ENCODE measurements around the gene MYH14.

MYH14 gene

DNA sequence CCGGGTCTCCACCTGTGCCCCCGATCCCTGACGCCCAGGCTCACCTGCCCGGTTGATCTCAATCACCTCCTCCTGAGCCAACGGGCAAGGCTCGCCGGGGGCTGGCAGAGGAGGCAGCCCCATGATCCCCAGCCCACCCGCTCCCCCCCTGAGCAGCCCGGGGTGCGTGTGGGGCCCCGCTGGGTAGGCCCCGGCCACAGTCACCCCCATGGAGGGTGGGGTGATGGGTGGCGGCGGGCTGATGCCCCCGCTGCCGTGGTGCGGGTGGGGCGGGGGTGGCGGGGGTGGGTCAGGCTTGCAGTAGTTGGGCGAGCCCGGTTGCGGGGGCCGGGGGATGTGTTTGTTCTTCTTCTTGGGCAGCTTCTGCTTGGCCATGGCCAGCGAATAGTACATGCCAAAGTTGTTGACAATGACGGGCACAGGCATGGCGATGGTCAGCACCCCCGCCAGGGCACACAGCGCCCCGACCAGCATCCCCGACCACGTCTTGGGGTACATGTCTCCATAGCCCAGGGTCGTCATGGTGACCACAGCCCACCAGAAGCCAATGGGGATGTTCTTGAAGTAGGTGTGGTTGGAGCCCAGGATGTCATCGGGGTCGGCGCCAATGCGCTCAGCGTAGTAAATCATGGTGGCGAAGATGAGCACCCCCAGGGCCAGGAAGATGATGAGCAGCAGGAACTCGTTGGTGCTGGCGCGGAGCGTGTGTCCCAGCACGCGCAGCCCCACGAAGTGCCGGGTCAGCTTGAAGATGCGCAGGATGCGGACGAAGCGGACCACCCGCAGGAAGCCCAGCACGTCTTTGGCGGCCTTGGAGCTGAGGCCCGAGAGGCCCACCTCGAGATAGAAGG lies 119.7 kb downstream of the MYH14 start:
- DNase-seq: no peak

DNA sequence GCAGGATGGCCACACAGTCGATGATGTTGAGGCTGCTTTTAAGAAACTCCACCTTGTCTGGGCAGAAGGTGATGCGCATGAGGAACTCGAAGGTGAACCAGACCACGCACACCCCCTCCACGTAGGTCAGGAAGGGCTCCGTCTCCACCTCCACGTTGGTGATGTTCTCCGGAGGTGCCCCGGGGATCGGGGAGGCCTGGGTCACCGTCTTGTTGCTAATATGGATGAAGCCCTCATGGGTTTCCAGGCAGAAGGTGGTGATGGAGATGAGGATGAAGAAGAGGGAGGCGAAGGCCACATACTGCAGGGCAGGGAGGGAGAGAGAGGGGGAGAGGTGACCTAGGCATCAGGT lies 120.3 kb downstream of the MYH14 start:
- no peak for DNase-seq

DNA sequence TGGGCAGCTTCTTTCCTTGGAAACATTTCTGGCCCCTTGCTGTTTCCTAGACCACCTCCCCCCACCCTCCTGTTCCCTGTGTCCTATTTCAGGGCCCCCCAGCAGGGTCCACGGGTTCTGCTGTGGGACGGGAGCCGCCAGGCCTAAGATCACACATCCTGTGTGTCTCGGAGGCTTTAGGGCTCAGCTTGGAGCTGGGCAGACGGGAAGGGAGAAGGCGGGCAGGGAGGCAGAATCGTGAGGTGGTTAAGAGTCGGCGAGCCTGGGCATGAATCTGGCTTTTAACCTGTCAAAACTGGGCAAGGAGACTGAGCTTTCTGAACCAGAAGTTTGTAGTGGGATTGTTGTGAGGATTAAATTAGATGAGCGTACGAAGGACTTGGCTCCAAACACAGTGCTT lies 120.9 kb downstream of the MYH14 start:
- no peak for DNase-seq

DNA sequence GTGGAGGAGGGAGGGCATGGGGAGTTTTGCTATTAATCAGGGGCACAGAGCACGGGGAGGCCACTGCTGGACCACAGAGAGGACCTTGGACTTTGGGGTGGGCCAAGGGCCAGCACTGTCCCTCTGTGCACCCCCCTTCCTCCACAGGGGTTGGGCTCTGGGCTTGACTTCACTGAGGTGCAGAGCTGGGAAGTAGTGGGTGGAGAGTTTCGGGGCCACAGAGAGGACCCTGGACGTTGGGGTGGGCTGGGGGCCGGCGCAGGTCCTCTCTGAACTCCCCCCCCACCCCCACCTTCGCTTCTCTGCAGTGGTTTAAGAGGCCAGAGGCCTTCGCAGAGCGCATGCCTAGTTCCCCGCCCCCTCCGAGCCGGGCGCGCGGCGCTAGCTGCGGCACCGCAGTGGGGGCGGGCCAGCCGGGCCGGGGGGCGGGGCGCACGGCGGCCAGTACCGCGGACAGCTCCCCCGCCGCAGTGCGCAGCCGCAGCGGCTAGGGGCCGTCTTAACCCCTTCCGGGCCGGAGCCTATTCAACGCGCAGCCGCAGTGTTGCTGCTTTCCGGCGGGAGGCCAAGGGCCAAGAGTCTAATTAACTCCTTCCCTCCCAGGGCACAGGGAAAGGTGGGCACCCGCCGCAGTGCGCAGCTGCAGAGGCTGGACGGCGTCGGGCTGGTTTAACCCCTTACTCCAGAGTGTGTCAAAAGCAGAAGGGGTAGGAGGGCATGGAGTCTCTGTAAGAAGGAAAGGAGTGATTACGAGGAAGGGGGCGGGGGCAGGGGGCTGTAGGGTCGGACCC lies 122.1 kb downstream of the MYH14 start:
- peak; percentile 86 for DNase-seq

DNA sequence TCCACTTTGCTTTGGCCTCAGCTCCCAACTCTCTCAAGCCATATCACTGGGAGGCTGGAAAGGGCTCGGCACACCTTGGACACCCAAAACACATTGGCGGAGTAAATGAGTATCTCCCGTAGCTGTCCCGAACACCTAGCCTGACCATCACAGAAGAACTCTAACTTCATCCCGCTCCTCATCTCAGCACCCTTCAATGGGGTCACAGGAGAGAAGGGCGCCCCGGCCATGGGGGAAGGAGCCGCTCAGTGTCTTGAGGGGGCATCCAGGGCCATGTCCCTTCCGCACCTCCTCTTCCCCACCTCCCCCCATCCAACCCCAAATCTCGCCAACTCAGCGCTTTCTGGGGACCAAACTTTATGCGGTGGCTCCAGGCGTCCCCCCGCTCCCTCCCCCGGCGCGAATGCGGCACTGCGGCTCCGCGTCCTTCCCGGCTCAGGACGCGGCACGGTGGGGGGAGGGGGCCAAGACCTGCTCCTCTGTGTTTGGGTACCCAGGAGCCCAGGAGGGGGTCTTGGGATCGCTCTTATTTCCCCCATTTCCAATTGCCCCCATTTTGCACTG lies 122.8 kb downstream of the MYH14 start:
- no peak for DNase-seq

- DNase-seq: no peak
Observed at GRCh38 chr19:50327013-50327412, 123.6 kb downstream of the MYH14 start.

DNA sequence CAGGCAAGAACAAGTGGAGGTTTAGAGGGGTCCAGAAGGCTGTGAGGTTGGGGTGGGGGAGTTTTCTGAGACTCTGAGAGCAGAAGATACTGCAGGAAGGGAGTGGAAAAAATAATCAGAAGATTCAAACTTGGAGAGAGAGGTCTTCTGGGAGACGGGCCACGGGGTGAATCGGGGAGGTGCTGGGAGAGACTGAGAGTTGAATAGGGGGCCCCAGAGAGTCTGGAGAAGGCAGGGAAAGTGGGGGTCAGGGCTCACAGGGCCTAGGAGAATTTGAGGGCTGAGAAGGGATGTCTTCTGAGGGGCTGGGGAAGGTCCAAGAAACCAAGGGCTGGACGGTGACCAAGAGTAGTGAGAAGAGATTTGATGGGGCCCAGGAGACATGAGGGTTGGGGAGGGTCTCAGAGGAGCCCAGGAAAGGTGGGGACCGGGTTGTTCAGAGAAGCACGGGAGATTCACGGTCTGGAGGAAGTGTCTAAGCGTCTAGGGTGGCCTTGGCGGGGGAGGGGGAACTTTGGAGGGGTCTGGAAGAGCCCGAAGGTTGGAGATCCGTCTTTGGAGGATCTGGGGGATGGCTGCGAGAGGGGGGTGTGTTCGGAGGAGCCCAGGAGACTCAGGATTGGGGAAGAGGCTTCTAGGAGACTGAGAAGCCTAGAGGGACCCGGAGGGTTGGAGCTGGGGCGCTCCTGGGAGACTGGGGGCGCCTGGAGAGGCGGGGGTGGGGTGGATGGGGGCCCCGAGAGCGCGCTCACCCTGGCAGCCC lies 124.2 kb downstream of the MYH14 start:
- no peak for DNase-seq

DNA sequence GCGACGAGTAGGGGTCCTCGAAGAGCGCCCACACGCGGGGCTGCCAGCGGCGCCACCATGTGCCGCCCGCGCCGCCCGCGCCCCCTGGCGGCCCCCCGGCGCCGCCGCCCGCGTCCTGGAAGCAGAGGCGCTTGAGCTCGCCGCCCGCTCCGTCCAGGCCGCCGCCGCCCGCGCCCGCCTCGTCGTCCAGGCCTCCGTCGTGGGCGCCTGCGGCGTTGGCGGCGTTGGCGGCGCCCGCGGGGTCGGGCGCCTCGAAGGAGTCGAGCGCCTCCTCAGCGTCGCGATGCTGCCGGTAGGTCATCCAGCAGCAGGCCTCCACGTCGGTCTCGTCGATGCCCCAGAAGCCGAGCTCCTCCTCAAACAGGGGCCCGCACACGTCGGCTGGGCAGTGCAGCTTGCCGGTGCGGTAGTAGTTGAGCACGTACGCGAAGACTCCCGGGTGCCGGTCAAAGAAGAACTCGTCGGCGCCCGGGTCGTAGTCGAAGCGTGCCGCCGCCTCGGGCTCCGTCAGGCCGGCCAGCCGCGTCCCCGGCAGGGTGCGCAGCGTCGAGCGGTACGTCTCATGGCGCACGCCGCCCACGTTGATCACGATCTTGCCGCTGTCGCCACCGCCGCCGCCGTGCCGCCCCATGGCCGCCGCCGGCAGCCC lies 124.9 kb downstream of the MYH14 start:
- DNase-seq: peak; percentile 65

DNA sequence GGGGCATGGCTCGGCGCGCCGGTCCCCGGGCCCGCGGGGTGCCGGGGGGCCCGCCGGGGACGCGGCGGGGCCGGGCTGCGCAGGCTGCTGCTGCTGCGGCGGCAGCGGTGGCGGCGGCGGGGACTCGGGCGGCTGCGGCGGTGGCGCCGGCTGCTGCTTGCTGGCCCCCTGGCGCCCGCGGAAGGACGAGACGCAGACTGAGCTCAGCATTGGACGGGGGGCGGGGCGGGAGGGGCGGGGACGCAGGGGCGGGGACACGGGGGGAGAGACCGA lies 125.4 kb downstream of the MYH14 start:
- no peak for DNase-seq

DNA sequence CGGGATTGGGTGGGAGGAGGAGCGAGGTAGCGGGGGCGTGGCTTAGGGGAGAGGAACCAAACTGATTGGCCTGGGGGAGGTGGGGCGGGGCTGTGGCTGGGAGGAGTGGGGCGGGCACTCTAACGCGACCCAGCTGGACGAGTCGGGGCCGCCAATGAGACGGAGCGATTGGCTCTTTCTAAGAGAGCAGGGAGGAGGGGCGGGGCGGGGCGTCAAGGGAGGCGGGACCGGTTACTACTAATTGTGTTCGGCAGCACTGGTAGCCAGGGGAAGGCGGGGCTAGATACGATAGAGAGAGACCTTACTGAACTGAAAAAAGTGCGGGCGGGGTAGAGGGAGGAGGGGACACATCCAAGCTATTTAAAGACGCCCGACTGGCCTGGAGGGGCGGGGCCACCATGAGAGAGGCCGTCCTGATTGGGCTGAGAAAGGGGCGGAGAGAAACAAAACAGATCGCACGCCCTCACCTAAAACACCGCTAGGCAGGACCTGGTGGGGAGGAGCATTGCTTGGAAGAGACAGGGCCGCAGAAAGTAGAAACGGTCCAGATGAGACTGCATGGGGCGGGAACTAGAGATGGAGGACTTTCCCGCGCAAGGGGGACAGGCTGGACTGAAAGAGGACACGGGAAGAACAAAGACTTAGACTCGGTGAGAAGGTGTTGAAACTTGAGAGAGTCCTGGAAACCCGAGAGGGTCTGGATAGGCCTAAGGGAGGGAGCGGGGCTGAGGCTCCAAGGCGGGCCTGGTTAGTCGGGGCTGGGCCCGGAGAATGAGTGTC lies 125.9 kb downstream of the MYH14 start, which contains the start of gene KCNC3:
TSS of gene KCNC3 (minus strand) at position 232 of the 780 bp plus-strand sequence. CDS start 295 bp downstream, outside the sequence.
- peak; percentile 99 for DNase-seq

DNA sequence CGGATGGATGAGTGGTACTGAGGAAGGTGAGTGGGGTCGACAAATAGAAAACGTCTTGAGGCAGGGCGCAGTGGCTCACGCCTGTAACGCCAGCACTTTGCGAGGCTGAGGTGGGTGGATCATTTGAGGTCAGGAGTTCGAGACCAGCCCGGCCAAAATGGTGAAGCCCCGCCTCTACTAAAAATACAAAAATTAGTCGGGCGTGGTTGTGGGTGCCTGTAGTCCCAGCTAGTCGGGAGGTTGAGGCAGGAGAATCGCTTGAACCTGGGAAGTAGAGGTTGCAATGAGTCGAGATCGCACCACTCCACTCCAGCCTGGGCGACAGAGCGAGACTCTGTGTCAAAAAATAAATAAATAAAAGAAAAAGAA lies 126.5 kb downstream of the MYH14 start:
- peak; percentile 54 for DNase-seq

GRCh38 chr19:50330365-50331078 lies 127.1 kb downstream of the MYH14 start:
- DNase-seq: peak; percentile 92

GRCh38 chr19:50331221-50331993 lies 128.0 kb downstream of the MYH14 start:
- DNase-seq: peak; percentile 39

GRCh38 chr19:50331994-50332243 lies 128.5 kb downstream of the MYH14 start:
- no peak for DNase-seq

DNA sequence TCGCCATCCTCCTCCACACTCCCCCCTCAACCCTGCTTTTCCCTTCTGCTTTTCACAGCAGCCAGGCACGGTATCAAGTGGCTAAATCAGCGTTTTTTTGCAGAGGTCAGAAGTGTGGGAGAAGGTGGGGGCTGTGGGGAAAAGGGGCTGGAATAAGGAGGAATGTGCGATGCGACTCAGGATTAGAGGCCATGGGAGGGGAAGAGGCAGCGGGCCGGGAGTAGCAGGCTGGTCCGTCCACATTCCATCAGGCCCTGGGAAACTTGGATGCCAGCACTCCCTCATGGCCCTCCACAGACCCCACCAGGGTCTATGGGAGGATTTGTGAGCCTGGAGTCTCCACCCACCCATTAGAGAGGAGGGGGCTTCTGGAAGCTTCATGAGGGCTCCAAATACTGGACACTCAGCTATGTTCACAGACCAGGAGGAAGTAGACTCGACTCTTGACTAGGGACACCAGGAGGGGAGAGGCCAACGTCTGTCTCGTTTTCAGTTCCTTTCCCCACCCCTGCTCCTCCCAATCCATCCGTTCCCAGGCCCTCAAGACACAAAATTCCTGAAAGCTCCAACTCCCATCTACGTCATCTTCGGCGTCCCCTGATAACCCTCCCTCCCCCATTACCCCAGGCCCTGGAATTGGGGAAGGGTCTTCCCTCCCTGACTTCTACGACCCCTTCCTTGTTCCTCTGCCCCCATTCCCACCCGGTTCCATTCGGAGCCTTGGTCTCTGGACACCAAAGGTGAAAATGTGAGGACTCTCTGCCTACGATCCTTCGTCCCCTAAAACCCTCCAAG lies 129.0 kb downstream of the MYH14 start:
- no peak for DNase-seq

- DNase-seq: peak; percentile 98
Observed at GRCh38 chr19:50333235-50333736, 129.9 kb downstream of the MYH14 start.

GRCh38 chr19:50333737-50334617 lies 130.6 kb downstream of the MYH14 start:
- DNase-seq: peak; percentile 88

GRCh38 chr19:50334741-50335421 lies 131.5 kb downstream of the MYH14 start:
- DNase-seq: no peak

Data from activated CD4-positive, alpha-beta T cell treated with anti-CD3 and anti-CD28 coated beads for 48 hours (primary cell).